Activated CD4-positive, alpha-beta T cell treated with anti-CD3 and anti-CD28 coated beads for 48 hours (primary cell): ENCODE data around the gene RNASE12.
"Not testable (repeated sequence)": the region's sequence is repeated elsewhere in the genome, so short reads cannot be mapped to it uniquely, and the experiment has no call there.

Experiments used
- DNase-seq: peaks from one replicate; pipeline ENCODE4 v3.0.0-alpha.2; 2020

RNASE12 gene

GRCh38 chr14:20613094-20614037 lies 22.2 kb upstream of the RNASE12 start:
- peak; percentile 91 for DNase-seq

GRCh38 chr14:20612403-20612802 lies 21.2 kb upstream of the RNASE12 start:
- DNase-seq: no peak

- no peak for DNase-seq
These were observed 20.1 kb upstream of the RNASE12 start for GRCh38 chr14:20611277-20611676.

- peak; percentile 92 for DNase-seq
These were observed 19.0 kb upstream of the RNASE12 start for GRCh38 chr14:20610002-20610765.

- peak; percentile 68 for DNase-seq
These were observed 18.2 kb upstream of the RNASE12 start for GRCh38 chr14:20609215-20610001.

GRCh38 chr14:20608383-20609110 lies 17.4 kb upstream of the RNASE12 start:
- no peak for DNase-seq

GRCh38 chr14:20607617-20608016 lies 16.4 kb upstream of the RNASE12 start:
- no peak for DNase-seq

- DNase-seq: no peak
These were observed 15.7 kb upstream of the RNASE12 start for GRCh38 chr14:20606902-20607242.

GRCh38 chr14:20606190-20606901 lies 15.2 kb upstream of the RNASE12 start:
- no peak for DNase-seq

GRCh38 chr14:20603813-20604690 lies 12.9 kb upstream of the RNASE12 start:
- no peak for DNase-seq

GRCh38 chr14:20602583-20602982 lies 11.4 kb upstream of the RNASE12 start:
- no peak for DNase-seq

GRCh38 chr14:20601522-20601921 lies 10.3 kb upstream of the RNASE12 start:
- DNase-seq: no peak

GRCh38 chr14:20597108-20597507 lies 5.9 kb upstream of the RNASE12 start:
- no peak for DNase-seq

- not testable (repeated sequence) for DNase-seq
These were observed 4.5 kb upstream of the RNASE12 start for GRCh38 chr14:20595726-20596125.

- no peak for DNase-seq
These were observed 1.4 kb upstream of the RNASE12 start for GRCh38 chr14:20592574-20592973.

- no peak for DNase-seq
These were observed 3.6 kb downstream of the RNASE12 start, which contains the start of gene RNASE11 for GRCh38 chr14:20587489-20588154. Gene RNASE11 (minus strand): TSS chr14:20588001.

- no peak for DNase-seq
These were observed 7.3 kb downstream of the RNASE12 start for GRCh38 chr14:20583908-20584307.

GRCh38 chr14:20583142-20583541 lies 8.0 kb downstream of the RNASE12 start:
- no peak for DNase-seq

GRCh38 chr14:20580242-20580641 lies 10.9 kb downstream of the RNASE12 start:
- no peak for DNase-seq
